BLaER1 (cell line): ENCODE results near the gene XPR1.

Experiments
- H3K27ac ChIP-seq: shearing (Covaris generic); formaldehyde crosslinking; 2 replicates; pipeline ENCODE4 v1.8.1; 2022
- H3K27me3 ChIP-seq: shearing (Covaris generic); formaldehyde crosslinking; 2 replicates; pipeline ENCODE4 v1.8.1; 2022
- H3K36me3 ChIP-seq: shearing (Covaris generic); formaldehyde crosslinking; 2 replicates; pipeline ENCODE4 v1.8.1; 2022
- H3K4me1 ChIP-seq: shearing (Covaris generic); formaldehyde crosslinking; 2 replicates; pipeline ENCODE4 v1.8.1; 2022
- H3K4me2 ChIP-seq: shearing (Covaris generic); formaldehyde crosslinking; 2 replicates; pipeline ENCODE4 v1.8.1; 2022
- H3K4me3 ChIP-seq: shearing (Covaris generic); formaldehyde crosslinking; 2 replicates; pipeline ENCODE4 v1.8.1; 2022
- H3K9ac ChIP-seq: shearing (Covaris generic); formaldehyde crosslinking; 2 replicates; pipeline ENCODE4 v1.8.1; 2022
- H3K9me3 ChIP-seq: shearing (Covaris generic); formaldehyde crosslinking; 2 replicates; pipeline ENCODE4 v1.8.1; 2022
- H4K20me1 ChIP-seq: shearing (Covaris generic); formaldehyde crosslinking; 2 replicates; pipeline ENCODE4 v1.8.1; 2022
- Cebpa-rat ChIP-seq: shearing (Covaris generic); IDR thresholded peaks from 2 replicates; pipeline ENCODE4 v1.8.1; 2022

Gene XPR1

GRCh38 chr1:180627411-180627810, 4.4 kb upstream of the XPR1 start:
- no peak overlapping the region for H3K4me2 ChIP-seq
- 0 out of 2 replicates have a peak, but pooled peaks cover under 1% of the 10 kb centered on the region for H4K20me1 ChIP-seq
- H3K27ac ChIP-seq: no peak overlapping the region
- no peaks in the 10 kb centered on the region for H3K36me3 ChIP-seq
- H3K27me3 ChIP-seq: no peaks in the 10 kb centered on the region
- TF ChIP-seq Cebpa-rat: no peak
- no peak overlapping the region for H3K9ac ChIP-seq
- no peaks in the 10 kb centered on the region for H3K9me3 ChIP-seq
- peaks cover 15% of the 10 kb centered on the region for H3K4me1 ChIP-seq
- no peak overlapping the region for H3K4me3 ChIP-seq

DNA sequence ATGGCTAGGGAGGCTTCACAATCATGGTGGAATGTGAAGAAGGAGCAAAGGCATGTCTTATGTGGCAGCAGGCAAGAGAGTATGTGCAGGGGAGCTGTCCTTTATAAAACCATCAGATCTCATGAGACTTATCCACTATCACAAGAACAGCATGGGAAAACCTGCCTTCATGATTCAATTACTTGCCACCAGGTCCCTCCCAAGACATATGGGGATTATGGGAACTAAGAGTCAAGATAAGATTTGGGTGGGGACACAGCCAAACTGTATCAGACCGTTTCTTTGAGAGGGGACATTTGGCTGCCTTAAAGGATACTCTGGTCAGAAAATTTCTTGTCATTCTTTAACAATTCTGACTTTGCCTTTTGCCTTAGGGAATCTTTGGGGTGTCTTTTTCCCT, 3.2 kb upstream of the XPR1 start:
- H3K9me3 ChIP-seq: no peaks in the 10 kb centered on the region
- H3K9ac ChIP-seq: no peak overlapping the region
- no peak for TF ChIP-seq Cebpa-rat
- peaks cover 25% of the 10 kb centered on the region for H3K4me1 ChIP-seq
- H3K4me3 ChIP-seq: no peak overlapping the region
- no peak overlapping the region for H3K4me2 ChIP-seq
- peaks cover 13% of the 10 kb centered on the region for H4K20me1 ChIP-seq
- H3K36me3 ChIP-seq: no peaks in the 10 kb centered on the region
- H3K27me3 ChIP-seq: no peaks in the 10 kb centered on the region
- H3K27ac ChIP-seq: no peak overlapping the region

DNA sequence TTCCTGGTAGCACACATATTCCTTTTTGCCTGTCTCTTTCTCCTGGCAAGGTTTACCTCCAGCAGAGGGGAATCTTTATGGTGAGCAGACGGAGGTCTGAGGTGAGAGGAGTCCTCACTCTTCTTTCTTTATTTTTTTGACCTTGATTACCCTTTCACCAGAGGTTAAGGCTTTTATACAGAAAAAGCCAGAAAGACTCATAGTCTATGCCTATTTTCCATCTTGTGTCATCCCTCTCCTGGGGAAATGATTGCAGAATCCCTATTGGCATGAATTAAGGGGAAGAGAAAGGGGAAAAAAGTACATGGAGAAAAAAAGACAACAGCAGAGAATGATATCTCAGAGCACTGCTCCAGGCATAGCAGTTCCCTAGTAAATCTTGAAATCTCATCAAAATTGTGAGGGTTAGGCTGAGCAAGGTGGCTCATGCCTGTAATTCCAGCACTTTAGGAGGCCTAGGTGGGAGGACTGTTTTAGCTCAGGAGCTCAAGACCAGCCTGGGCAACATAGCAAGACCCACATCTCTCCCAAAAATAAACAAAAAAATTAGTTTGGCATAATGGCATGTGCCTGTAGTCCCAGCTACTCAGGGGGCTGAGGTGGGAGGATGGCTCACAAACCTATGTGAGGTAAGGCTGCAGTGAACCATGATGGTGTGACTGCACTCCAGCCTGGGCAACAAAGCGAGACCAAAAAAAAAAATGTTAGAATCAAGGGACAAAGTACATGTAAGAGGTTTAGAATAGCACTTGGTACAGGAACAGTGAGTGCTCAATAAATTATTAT, 1.2 kb upstream of the XPR1 start:
- Histone ChIP-seq H3K27me3 (no peaks in the 10 kb centered on the region), H3K36me3 (no peaks in the 10 kb centered on the region), H3K9me3 (no peaks in the 10 kb centered on the region), H3K4me2 (peak overlapping the region; percentile 53), H3K4me1 (peaks cover 33% of the 10 kb centered on the region), H3K4me3 (no peak overlapping the region), H3K9ac (no peak overlapping the region), H3K27ac (no peak overlapping the region), H4K20me1 (peaks cover 32% of the 10 kb centered on the region)
- TF ChIP-seq Cebpa-rat: no peak

- peaks cover 33% of the 10 kb centered on the region for H3K4me1 ChIP-seq
- peak overlapping the region; percentile 53 for H3K4me2 ChIP-seq
- no peak overlapping the region for H3K27ac ChIP-seq
- TF ChIP-seq Cebpa-rat: no peak
- H4K20me1 ChIP-seq: peaks cover 38% of the 10 kb centered on the region
- H3K27me3 ChIP-seq: no peaks in the 10 kb centered on the region
- H3K9me3 ChIP-seq: no peaks in the 10 kb centered on the region
- no peaks in the 10 kb centered on the region for H3K36me3 ChIP-seq
- no peak overlapping the region for H3K4me3 ChIP-seq
- no peak overlapping the region for H3K9ac ChIP-seq
Measured at GRCh38 chr1:180631194-180631765, 542 bp upstream of the XPR1 start.

DNA sequence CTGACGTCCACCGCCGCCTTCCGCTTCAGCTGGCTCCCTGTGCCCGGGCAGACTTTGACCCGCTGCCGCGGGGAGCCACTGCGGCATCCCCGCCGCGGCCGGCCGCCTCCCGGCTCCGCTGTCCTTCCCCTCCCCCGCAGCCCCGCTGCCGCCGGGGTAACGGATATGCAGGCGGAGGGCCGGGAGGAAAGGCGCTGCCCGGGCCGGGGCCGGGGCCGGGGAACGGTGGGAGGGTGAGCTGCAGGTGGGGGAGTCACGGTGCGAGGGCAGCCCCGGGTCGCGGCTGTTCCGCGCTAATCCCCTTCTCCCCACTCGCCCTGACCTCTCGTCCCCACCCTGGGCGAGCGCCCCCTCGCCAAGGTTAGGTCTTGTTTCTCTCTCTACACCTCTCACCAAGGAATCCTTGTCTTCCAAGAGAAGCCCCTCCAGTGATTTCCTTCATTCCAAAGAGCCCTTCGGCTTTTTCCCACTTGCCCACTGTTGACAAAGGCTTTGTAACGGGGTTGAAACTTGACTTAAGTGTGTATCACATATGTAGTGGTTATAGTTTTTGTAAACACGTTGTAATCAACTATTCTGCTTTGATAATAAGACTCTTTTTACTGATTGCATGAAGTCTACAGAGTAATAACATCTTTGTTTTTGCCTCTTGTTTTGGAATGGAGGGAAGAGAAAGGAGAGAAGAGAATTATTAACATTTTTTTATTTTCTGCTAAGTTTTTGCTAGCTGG, 669 bp downstream of the XPR1 start:
- H3K9me3 ChIP-seq: no peaks in the 10 kb centered on the region
- no peaks in the 10 kb centered on the region for H3K27me3 ChIP-seq
- peaks cover 49% of the 10 kb centered on the region for H4K20me1 ChIP-seq
- no peaks in the 10 kb centered on the region for H3K36me3 ChIP-seq
- peak overlapping the region; percentile 91 for H3K9ac ChIP-seq
- peaks cover 33% of the 10 kb centered on the region for H3K4me1 ChIP-seq
- TF ChIP-seq Cebpa-rat: no peak
- H3K4me3 ChIP-seq: peak overlapping the region; percentile 92
- H3K4me2 ChIP-seq: peak overlapping the region; percentile 85
- peak overlapping the region; percentile 85 for H3K27ac ChIP-seq

GRCh38 chr1:180633057-180634056, 1.5 kb downstream of the XPR1 start:
- H3K36me3 ChIP-seq: no peaks in the 10 kb centered on the region
- peaks cover 49% of the 10 kb centered on the region for H4K20me1 ChIP-seq
- H3K4me1 ChIP-seq: peaks cover 33% of the 10 kb centered on the region
- H3K9me3 ChIP-seq: no peaks in the 10 kb centered on the region
- no peak overlapping the region for H3K27ac ChIP-seq
- no peaks in the 10 kb centered on the region for H3K27me3 ChIP-seq
- TF ChIP-seq Cebpa-rat: no peak
- H3K4me3 ChIP-seq: peak overlapping the region; percentile 92
- H3K4me2 ChIP-seq: peak overlapping the region; percentile 85
- H3K9ac ChIP-seq: peak overlapping the region; percentile 91; the same call in 1 of the 2 replicates

DNA sequence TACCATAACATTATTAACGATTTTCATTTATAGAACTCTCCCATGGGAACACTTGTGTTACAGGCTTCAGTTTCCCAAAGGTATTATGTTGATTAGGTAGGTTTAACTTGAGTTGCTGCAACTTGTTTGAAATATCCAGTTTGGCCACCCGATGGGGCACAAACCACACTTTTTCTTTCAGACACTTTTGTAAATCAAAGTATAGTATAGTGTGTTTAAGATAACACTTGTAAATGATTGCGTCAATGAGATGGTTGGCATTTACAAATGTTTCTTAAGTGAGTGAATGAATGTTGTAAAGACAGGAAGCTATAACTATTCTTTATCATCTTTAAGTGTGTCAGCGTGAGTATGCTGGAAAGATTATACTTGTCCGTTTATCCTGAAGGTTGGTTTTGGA, 4.3 kb downstream of the XPR1 start:
- Histone ChIP-seq H3K27ac (no peak overlapping the region), H3K4me2 (no peak overlapping the region), H3K9ac (no peak overlapping the region), H3K9me3 (no peaks in the 10 kb centered on the region), H3K36me3 (no peaks in the 10 kb centered on the region), H3K27me3 (no peaks in the 10 kb centered on the region), H3K4me3 (no peak overlapping the region), H4K20me1 (peaks cover 56% of the 10 kb centered on the region), H3K4me1 (peaks cover 23% of the 10 kb centered on the region)
- no peak for TF ChIP-seq Cebpa-rat

DNA sequence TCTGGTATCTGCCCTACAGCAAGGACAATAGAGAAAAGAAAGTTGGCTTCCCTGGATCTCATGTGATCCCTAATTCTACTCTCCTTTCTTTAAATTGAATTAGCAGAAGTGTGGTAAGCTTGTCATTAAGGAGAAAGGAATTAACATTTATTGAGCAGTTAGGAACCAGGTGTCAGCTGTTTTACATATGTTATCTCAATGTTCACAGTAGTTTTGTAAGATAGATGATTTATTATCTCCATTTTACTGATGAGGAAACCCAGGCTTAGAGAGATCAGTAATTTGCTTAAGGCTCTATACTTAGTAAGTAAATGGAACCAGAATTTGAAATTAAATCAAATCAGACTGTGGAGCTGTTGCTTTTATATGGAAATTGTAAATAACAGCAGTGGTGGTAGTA, 8.0 kb downstream of the XPR1 start:
- Histone ChIP-seq H3K9ac (no peak overlapping the region), H3K36me3 (no peaks in the 10 kb centered on the region), H3K4me2 (no peak overlapping the region), H4K20me1 (peaks cover 32% of the 10 kb centered on the region; the same call in 1 of the 2 replicates), H3K27me3 (no peaks in the 10 kb centered on the region), H3K27ac (no peak overlapping the region), H3K4me3 (no peak overlapping the region), H3K4me1 (no peaks in the 10 kb centered on the region), H3K9me3 (no peaks in the 10 kb centered on the region)
- no peak for TF ChIP-seq Cebpa-rat

DNA sequence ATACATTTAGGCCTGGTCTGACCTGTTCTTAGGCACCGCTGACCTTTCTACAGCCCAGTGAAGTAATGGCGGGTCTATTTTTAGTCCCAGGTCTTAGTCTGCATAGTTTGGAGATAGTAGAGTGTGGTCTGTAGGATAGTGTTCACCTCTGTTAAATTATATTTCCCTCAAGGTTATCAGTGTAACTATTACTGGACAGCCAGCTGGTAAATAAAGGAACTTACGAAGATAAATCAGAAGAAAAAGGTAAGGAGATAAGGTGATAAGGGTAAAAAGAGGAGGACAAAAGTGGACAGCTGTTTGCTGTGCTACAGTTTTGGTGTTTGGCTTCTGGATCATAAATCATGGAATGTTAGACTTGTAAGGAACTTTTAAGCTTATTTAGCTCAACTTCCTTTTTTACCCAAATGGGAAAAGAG, 8.7 kb downstream of the XPR1 start:
- H3K36me3 ChIP-seq: no peaks in the 10 kb centered on the region
- no peaks in the 10 kb centered on the region for H3K27me3 ChIP-seq
- no peaks in the 10 kb centered on the region for H3K4me1 ChIP-seq

More for the DNA sequence above, 8.7 kb downstream of the XPR1 start:
- TF ChIP-seq Cebpa-rat: no peak
- Histone ChIP-seq H3K9me3 (no peaks in the 10 kb centered on the region), H3K4me3 (no peak overlapping the region), H3K27ac (no peak overlapping the region), H3K9ac (no peak overlapping the region), H4K20me1 (peaks cover 32% of the 10 kb centered on the region), H3K4me2 (no peak overlapping the region)
